Left ventricle myocardium inferior (tissue), 1 donor: ENCODE results near the gene RNF169. TPM values are rescaled to one million over a fixed set of nuclear protein-coding genes. Genes with fewer than 3 reads are reported as not detected.

Experiments
- DNase-seq: peaks from one replicate; pipeline ENCODE4 v3.0.0-alpha.2; 2020
- H3K27ac ChIP-seq: fragments of 200-600 bp; replicated peaks from 2 replicates; pipeline ENCODE4 v1.8.0; 2021
- H3K27me3 ChIP-seq: fragments of 200-600 bp; 2 replicates; pipeline ENCODE4 v1.8.0; 2021; ENCODE audit warnings: low read depth
- H3K36me3 ChIP-seq: fragments of 200-600 bp; 2 replicates; pipeline ENCODE4 v1.8.0; 2021
- H3K4me1 ChIP-seq: fragments of 200-600 bp; 2 replicates; pipeline ENCODE4 v1.8.0; 2021
- H3K4me3 ChIP-seq: fragments of 200-600 bp; 2 replicates; pipeline ENCODE4 v1.8.0; 2021; ENCODE audit warnings: mild to moderate bottlenecking, moderate library complexity
- H3K9me3 ChIP-seq: fragments of 200-600 bp; replicated peaks from 2 replicates; pipeline ENCODE4 v1.8.0; 2021
- CTCF ChIP-seq: fragments of 200-600 bp; IDR thresholded peaks from 2 replicates; pipeline ENCODE4 v1.8.0; 2021; ENCODE audit warnings: antibody characterized with exemption, mild to moderate bottlenecking, borderline replicate concordance
- intact Hi-C: fragments of 100-400 bp; cut with micrococcal nuclease; formaldehyde crosslinking; loops from one replicate; pipeline ENCODE4 v1.11.0; 2022
- total RNA-seq: library from RNA; stranded (reverse); fragmentation: NEBNext Ultra II Directional; extraction: Animal tissue kit (Norgen Biotek cat#: 25700); gene quantifications from one replicate; pipeline ENCODE4 v1.2.1, GENCODE V29; 2021
- donor health status: DM: no; HTN: yes; CAD: no; lungs with severe emphysema.

Gene RNF169
- total RNA-seq, 1 donor from 2014 or later = 9.6 TPM

DNA sequence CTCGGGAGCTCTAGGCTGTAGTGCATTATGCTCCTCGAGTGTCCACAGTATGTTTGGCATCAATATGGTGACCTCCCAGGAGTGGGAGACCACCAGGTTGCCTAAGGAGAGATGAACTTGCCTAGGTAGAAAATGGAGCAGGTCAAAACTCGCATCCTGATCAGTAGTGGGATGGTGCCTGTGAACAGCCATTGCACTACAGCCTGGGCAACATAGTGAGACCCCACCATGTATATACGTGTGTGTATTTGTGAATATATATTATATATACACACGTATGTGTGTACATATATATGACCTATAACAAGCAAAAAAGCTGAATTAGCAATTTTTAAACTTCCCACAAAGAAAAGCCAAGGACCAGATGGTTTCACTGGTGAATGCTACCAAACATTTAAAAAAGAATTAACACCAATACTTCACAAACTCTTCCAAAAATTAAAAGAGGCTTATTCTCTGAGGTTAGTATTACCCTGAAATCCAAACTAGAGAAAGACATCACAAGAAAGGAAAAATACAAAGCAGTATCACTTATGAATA, 97.4 kb downstream of the RNF169 start:
- TF ChIP-seq CTCF = no peak
- peaks cover 63% of the 10 kb centered on the region for H3K36me3 ChIP-seq
- peaks cover 8% of the 10 kb centered on the region for H3K4me1 ChIP-seq
- no peak overlapping the region for H3K27ac ChIP-seq
- H3K4me3 ChIP-seq = no peak overlapping the region
- H3K9me3 ChIP-seq = no peaks in the 10 kb centered on the region
- intact Hi-C loops = no loop called here
- H3K27me3 ChIP-seq = no peaks in the 10 kb centered on the region
- no peak for DNase-seq

DNA sequence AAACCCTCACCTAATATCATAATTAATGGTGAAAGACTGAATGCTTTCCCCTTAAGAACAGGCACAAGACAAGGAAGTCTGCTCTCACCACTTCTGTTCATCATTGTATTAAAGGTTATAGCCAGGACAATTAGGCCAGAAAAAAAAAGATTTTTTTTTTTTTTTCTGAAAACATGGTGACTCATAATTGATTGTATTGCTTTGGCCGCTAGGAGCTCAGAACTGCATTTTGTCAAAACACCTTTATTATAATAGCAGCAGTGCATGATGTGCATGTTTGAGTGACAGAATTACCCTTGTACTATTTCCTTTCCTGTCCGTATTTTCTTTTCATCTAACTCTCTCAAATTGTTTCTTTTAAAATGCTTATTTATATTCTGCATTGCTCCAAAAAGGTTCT, 98.1 kb downstream of the RNF169 start:
- no peak for DNase-seq
- intact Hi-C loops = no loop called here
- no peak overlapping the region for H3K4me3 ChIP-seq
- peaks cover 8% of the 10 kb centered on the region for H3K4me1 ChIP-seq
- no peaks in the 10 kb centered on the region for H3K27me3 ChIP-seq
- peaks cover 70% of the 10 kb centered on the region for H3K36me3 ChIP-seq
- H3K9me3 ChIP-seq = no peaks in the 10 kb centered on the region
- no peak for TF ChIP-seq CTCF
- no peak overlapping the region for H3K27ac ChIP-seq

DNA sequence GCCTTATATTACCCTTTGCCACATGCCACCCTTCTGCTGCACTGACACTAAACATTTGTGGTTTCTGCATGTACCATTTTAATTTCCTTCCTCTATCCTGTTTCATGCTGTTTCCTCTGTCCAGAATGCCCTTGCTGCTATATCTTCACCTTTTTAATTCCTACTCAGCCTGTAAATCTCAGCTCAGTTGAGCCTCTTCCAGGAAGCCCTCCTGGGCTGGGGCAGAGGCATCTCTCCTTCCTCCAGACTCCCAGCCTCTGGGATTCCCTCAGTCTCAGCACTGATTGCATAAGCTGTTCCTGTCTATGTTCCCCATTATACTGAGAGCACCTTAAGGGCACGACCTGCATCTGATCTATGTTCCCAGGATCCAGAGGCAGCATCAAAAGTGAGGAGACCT, 98.7 kb downstream of the RNF169 start:
- Histone ChIP-seq H3K27me3 (no peaks in the 10 kb centered on the region), H3K4me1 (peaks cover 8% of the 10 kb centered on the region), H3K36me3 (peaks cover 72% of the 10 kb centered on the region), H3K27ac (no peak overlapping the region), H3K9me3 (no peaks in the 10 kb centered on the region), H3K4me3 (no peak overlapping the region)
- intact Hi-C loops = no loop called here
- DNase-seq = no peak
- TF ChIP-seq CTCF = no peak

GRCh38 chr11:74847895-74848294, 99.2 kb downstream of the RNF169 start:
- Histone ChIP-seq H3K27me3 (no peaks in the 10 kb centered on the region), H3K9me3 (no peaks in the 10 kb centered on the region), H3K4me3 (no peak overlapping the region), H3K27ac (no peak overlapping the region), H3K4me1 (peaks cover 8% of the 10 kb centered on the region), H3K36me3 (peaks cover 72% of the 10 kb centered on the region)
- DNase-seq = no peak
- TF ChIP-seq CTCF = no peak
- intact Hi-C loops = no loop called here

- Histone ChIP-seq H3K27me3 (no peaks in the 10 kb centered on the region), H3K27ac (no peak overlapping the region), H3K4me3 (no peak overlapping the region), H3K4me1 (peaks cover 6% of the 10 kb centered on the region), H3K9me3 (no peaks in the 10 kb centered on the region), H3K36me3 (peaks cover 64% of the 10 kb centered on the region)
- TF ChIP-seq CTCF = no peak
- no peak for DNase-seq
- intact Hi-C loops = no loop called here
Measured at GRCh38 chr11:74849525-74850391, 101.1 kb downstream of the RNF169 start.
